K562 (cell line): Measurements from ENCODE around the gene RREB1. TPM values are rescaled to one million over a fixed set of nuclear protein-coding genes. Genes with fewer than 3 reads are reported as not detected.

Source experiments
- ADNP ChIP-seq: fragments of 200-800 bp; sonication (Bioruptor generic); IDR thresholded peaks from 2 replicates; pipeline ENCODE4 v1.6.1; 2016; ENCODE audit warnings: missing genetic modification characterization, missing compliant biosample characterization
- ATF1 ChIP-seq, 2 experiments: fragments of 450-650 bp in 1 of 2; IDR thresholded peaks; 2 replicates each; pipeline ENCODE4 v1.6.1; 2016; ENCODE audit warnings: missing compliant biosample characterization in 1 of 2, missing genetic modification characterization in 1 of 2
- CREB3 ChIP-seq: fragments of 450-650 bp; conservative IDR thresholded peaks from 2 replicates; pipeline ENCODE4 v1.6.1; 2016; ENCODE audit warnings: missing genetic modification characterization, low read depth, mild to moderate bottlenecking, missing compliant biosample characterization, moderate library complexity
- CREBBP ChIP-seq: IDR thresholded peaks from one replicate; pipeline ENCODE4 v1.6.1; 2012; ENCODE audit warnings: low read depth, mild to moderate bottlenecking, control low read depth, inconsistent platforms, low read length
- CTBP1 ChIP-seq: fragments of 450-650 bp; IDR thresholded peaks from 2 replicates; pipeline ENCODE4 v1.6.1; 2016; ENCODE audit warnings: borderline replicate concordance
- DPF2 ChIP-seq: fragments of 450-650 bp; IDR thresholded peaks from 2 replicates; pipeline ENCODE4 v1.6.1; 2016
- EP400 ChIP-seq: fragments of 450-650 bp; IDR thresholded peaks from 2 replicates; pipeline ENCODE4 v1.6.1; 2017; ENCODE audit warnings: antibody characterized with exemption, mild to moderate bottlenecking, moderate library complexity
- FOSL1 ChIP-seq: fragments of 200-800 bp; sonication (Bioruptor generic); conservative IDR thresholded peaks from 2 replicates; pipeline ENCODE4 v1.6.1; 2016; ENCODE audit warnings: missing genetic modification characterization, missing compliant biosample characterization
- FOXK1 ChIP-seq: sonication (generic); formaldehyde crosslinking; IDR thresholded peaks from 2 replicates; pipeline ENCODE4 v1.8.0; 2022; ENCODE audit warnings: missing genetic modification reagents, mild to moderate bottlenecking, borderline replicate concordance
- HDAC6 ChIP-seq: IDR thresholded peaks from 2 replicates; pipeline ENCODE4 v1.6.1; 2012; ENCODE audit warnings: low read depth, mild to moderate bottlenecking, control low read depth, inconsistent platforms, low read length, moderate library complexity
- JUND ChIP-seq, 2 experiments: IDR thresholded peaks; 2 replicates in 1 of 2; 3 replicates in 1 of 2; pipeline ENCODE4 v1.6.1; 2011; ENCODE audit warnings: borderline replicate concordance in 2 of 2, low read depth in 2 of 2, low read length in 2 of 2, improper control_type of control experiment in 1 of 2, missing biosample characterization in 1 of 2, missing genetic modification characterization in 1 of 2, missing genetic modification reagents in 1 of 2
- KLF10 ChIP-seq: fragments of 250-450 bp; sonication (Bioruptor Pico); IDR thresholded peaks from 2 replicates; pipeline ENCODE4 v1.6.1; 2021; ENCODE audit warnings: matching md5 sums
- KLF6 ChIP-seq: fragments of 250-450 bp; sonication (Bioruptor Pico); IDR thresholded peaks from 2 replicates; pipeline ENCODE4 v1.4.0; 2020; ENCODE audit warnings: mild to moderate bottlenecking, moderate library complexity, borderline replicate concordance
- PURB ChIP-seq: sonication (generic); formaldehyde crosslinking; IDR thresholded peaks from 2 replicates; pipeline ENCODE4 v1.9.0; 2021; ENCODE audit warnings: low read depth, mild to moderate bottlenecking, missing genetic modification reagents
- RBM34 ChIP-seq: fragments of 200-400 bp; formaldehyde crosslinking; IDR thresholded peaks from 2 replicates; pipeline ENCODE4 v1.6.1; 2018; ENCODE audit warnings: low read length, borderline replicate concordance; ENCODE audit not compliant: insufficient read depth
- SAFB2 ChIP-seq: fragments of 200-400 bp; formaldehyde crosslinking; IDR thresholded peaks from 2 replicates; pipeline ENCODE4 v1.6.1; 2018; ENCODE audit warnings: borderline replicate concordance, low read length, low read depth, moderate library complexity; ENCODE audit not compliant: severe bottlenecking
- SMAD4 ChIP-seq: fragments of 250-450 bp; sonication (Bioruptor Pico); conservative IDR thresholded peaks from 2 replicates; pipeline ENCODE4 v1.8.0; 2021; ENCODE audit warnings: inconsistent platforms, mild to moderate bottlenecking, moderate library complexity
- ZC3H4 ChIP-seq: sonication (generic); formaldehyde crosslinking; IDR thresholded peaks from 2 replicates; pipeline ENCODE4 v1.9.0; 2021; ENCODE audit warnings: missing genetic modification reagents, borderline replicate concordance
- ZFPM2 ChIP-seq: fragments of 250-450 bp; sonication (Bioruptor Pico); IDR thresholded peaks from 2 replicates; pipeline ENCODE4 v1.5.1; 2022; ENCODE audit warnings: mild to moderate bottlenecking
- ZNF133 ChIP-seq: fragments of 250-450 bp; sonication (Bioruptor Pico); IDR thresholded peaks from 2 replicates; pipeline ENCODE4 v1.4.0; 2020; ENCODE audit warnings: mild to moderate bottlenecking
- ZNF232 ChIP-seq: sonication (generic); formaldehyde crosslinking; IDR thresholded peaks from 2 replicates; pipeline ENCODE4 v1.8.0; 2022; ENCODE audit warnings: mild to moderate bottlenecking, missing genetic modification reagents
- ZNF592 ChIP-seq: fragments of 450-650 bp; IDR thresholded peaks from 2 replicates; pipeline ENCODE4 v1.6.1; 2017; ENCODE audit warnings: antibody characterized with exemption, mild to moderate bottlenecking
- ZNF644 ChIP-seq: fragments of 200-800 bp; sonication (Bioruptor generic); IDR thresholded peaks from 2 replicates; pipeline ENCODE4 v1.6.1; 2016; ENCODE audit warnings: low read depth, missing genetic modification characterization, missing compliant biosample characterization
- polyA plus RNA-seq, 8 experiments: library from polyadenylated mRNA; depleted of rRNA in 4 of 8; stranded (reverse) in 5 of 8; unstranded in 3 of 8; fragments of >200 nt; fragmentation: Nextera tagmentation in 2 of 8; fragmentation: Illumina TruSeq in 1 of 8; extraction: Ambion mirVana in 2 of 8; extraction: Trizol in 1 of 8; gene quantifications; 2 replicates each; pipeline versions ENCODE4 v1.2.1 to v1.2.3, GENCODE V29; 2011 to 2014; ENCODE audit warnings: inconsistent platforms in 1 of 8, missing spikeins in 1 of 8
- total RNA-seq, 7 experiments: library from RNA; depleted of rRNA in 6 of 7; stranded (reverse); fragments of >200 nt in 6 of 7; fragmentation: Illumina TruSeq in 2 of 7; extraction: Trizol in 2 of 7; gene quantifications; 2 replicates each; pipeline versions ENCODE4 v1.2.1 to v1.2.3, GENCODE V29; 2011 to 2021; ENCODE audit warnings: low replicate concordance in 1 of 7

Gene RREB1
- total and polyA plus RNA-seq, 9 of the 15 experiments (the other 6 are each of a cell fraction or from before 2014, with no cell fraction given): 3.3 to 64.2 (median 19.3) TPM

GRCh38 chr6:7112741-7113313 lies 5.1 kb downstream of the RREB1 start (continued):
- TF ChIP-seq SAFB2: no peak
- no peak for TF ChIP-seq KLF10 (CRISPR knock-in tag)
- TF ChIP-seq CREBBP: no peak
- no peak for TF ChIP-seq ZNF232 (CRISPR knock-in tag)
- TF ChIP-seq EP400: no peak
- 0 out of 2 replicates have a peak, but pooled peaks have one; percentile 45 for TF ChIP-seq CTBP1
- TF ChIP-seq JUND (IDR thresholded peaks at IDR 0.05; ENCODE audit: borderline replicate concordance, low read depth, low read length): no peak
- 0 out of 3 replicates have a peak, but pooled peaks have one; percentile 7 for TF ChIP-seq JUND (tag; IDR thresholded peaks at IDR 0.05; ENCODE audit: borderline replicate concordance, low read depth, low read length)
- no peak for TF ChIP-seq ADNP
- no peak for TF ChIP-seq ZC3H4 (CRISPR knock-in tag)
- no peak for TF ChIP-seq ZFPM2 (CRISPR knock-in tag)
- 0 out of 2 replicates have a peak, but pooled peaks have one; percentile 14 for TF ChIP-seq DPF2
- TF ChIP-seq HDAC6: no peak
- TF ChIP-seq ZNF644 (tag): no peak
- no peak for TF ChIP-seq FOXK1
- TF ChIP-seq PURB (CRISPR knock-in tag): no peak
- TF ChIP-seq ATF1 (CRISPR knock-in tag; IDR thresholded peaks at IDR 0.05): no peak
- no peak for TF ChIP-seq ATF1 (tag; IDR thresholded peaks at IDR 0.05)
- TF ChIP-seq FOSL1: no peak
- no peak for TF ChIP-seq ZNF592
- no peak for TF ChIP-seq KLF6 (CRISPR knock-in tag)
- no peak for TF ChIP-seq CREB3 (tag)
- no peak for TF ChIP-seq RBM34
- TF ChIP-seq SMAD4: no peak
- TF ChIP-seq ZNF133 (CRISPR knock-in tag): no peak
